GM18868 (cell line): ENCODE data around the gene KCNH2.

Experiments
- ATAC-seq: cut with Tn5 transposase; IDR thresholded peaks from one replicate; pipeline ENCODE4 v1.9.1; 2021; ENCODE audit warnings: mild to moderate bottlenecking, moderate library complexity; ENCODE audit not compliant: unreplicated experiment

KCNH2 gene

GRCh38 chr7:150939052-150939451, 39.1 kb downstream of the KCNH2 start:
- ATAC-seq: no peak

GRCh38 chr7:150938566-150938965, 39.6 kb downstream of the KCNH2 start:
- no peak for ATAC-seq

- no peak for ATAC-seq
Measured at GRCh38 chr7:150937848-150938561, 40.1 kb downstream of the KCNH2 start.

- no peak for ATAC-seq
Measured at GRCh38 chr7:150936018-150936417, 42.1 kb downstream of the KCNH2 start.

- no peak for ATAC-seq
Measured at GRCh38 chr7:150935149-150935548, 43.0 kb downstream of the KCNH2 start.

GRCh38 chr7:150934045-150934766, 43.9 kb downstream of the KCNH2 start:
- ATAC-seq: no peak

GRCh38 chr7:150931199-150931869, 46.8 kb downstream of the KCNH2 start:
- ATAC-seq: no peak

- ATAC-seq: no peak
Measured at GRCh38 chr7:150928541-150928940, 49.6 kb downstream of the KCNH2 start.

GRCh38 chr7:150927956-150928344, 50.2 kb downstream of the KCNH2 start:
- no peak for ATAC-seq

- ATAC-seq: no peak
Measured at GRCh38 chr7:150927157-150927955, 50.8 kb downstream of the KCNH2 start.

GRCh38 chr7:150926066-150926465, 52.1 kb downstream of the KCNH2 start:
- ATAC-seq: no peak

GRCh38 chr7:150924369-150924781, 53.7 kb downstream of the KCNH2 start:
- no peak for ATAC-seq

- ATAC-seq: no peak
Measured at GRCh38 chr7:150923802-150924201, 54.3 kb downstream of the KCNH2 start.

GRCh38 chr7:150923196-150923595, 54.9 kb downstream of the KCNH2 start:
- ATAC-seq: no peak

- no peak for ATAC-seq
Measured at GRCh38 chr7:150919160-150919559, 59.0 kb downstream of the KCNH2 start.

- no peak for ATAC-seq
Measured at GRCh38 chr7:150918378-150918777, 59.7 kb downstream of the KCNH2 start.

- ATAC-seq: no peak
Measured at GRCh38 chr7:150917969-150918368, 60.2 kb downstream of the KCNH2 start.

- ATAC-seq: no peak
Measured at GRCh38 chr7:150916670-150917069, 61.5 kb downstream of the KCNH2 start.

GRCh38 chr7:150914966-150915365, 63.2 kb downstream of the KCNH2 start:
- no peak for ATAC-seq

- no peak for ATAC-seq
Measured at GRCh38 chr7:150914196-150914595, 63.9 kb downstream of the KCNH2 start.

- no peak for ATAC-seq
Measured at GRCh38 chr7:150912427-150912826, 65.7 kb downstream of the KCNH2 start.
